ENCODE measurements around the gene B9D1. TPM values are rescaled to one million over a fixed set of nuclear protein-coding genes. Genes with fewer than 3 reads are reported as not detected.

The B9D1 gene
- total and polyA plus RNA-seq, 2 experiments from 2014 or later, result 35.2 to 63.5 TPM

DNA sequence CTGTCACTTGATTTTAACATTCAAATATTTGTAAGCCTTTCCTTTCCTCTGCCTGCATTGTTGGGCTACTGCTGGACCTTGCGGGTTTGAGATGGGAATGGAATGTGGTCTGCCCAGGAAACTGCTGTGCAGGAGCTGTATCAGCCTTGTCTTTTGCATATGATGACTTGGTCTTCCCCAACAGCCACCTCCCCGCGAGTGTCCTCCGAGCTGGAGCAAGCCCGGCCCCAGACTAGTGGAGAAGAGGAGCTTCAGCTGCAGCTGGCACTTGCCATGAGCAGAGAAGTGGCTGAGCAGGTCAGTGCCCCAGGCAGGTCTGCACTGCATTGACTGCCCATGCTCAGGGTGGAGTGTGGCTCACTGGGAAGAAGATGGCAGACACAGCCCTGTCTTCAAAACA is 52.8 kb downstream of the B9D1 start (continued):
- TF ChIP-seq, protein P1, sequence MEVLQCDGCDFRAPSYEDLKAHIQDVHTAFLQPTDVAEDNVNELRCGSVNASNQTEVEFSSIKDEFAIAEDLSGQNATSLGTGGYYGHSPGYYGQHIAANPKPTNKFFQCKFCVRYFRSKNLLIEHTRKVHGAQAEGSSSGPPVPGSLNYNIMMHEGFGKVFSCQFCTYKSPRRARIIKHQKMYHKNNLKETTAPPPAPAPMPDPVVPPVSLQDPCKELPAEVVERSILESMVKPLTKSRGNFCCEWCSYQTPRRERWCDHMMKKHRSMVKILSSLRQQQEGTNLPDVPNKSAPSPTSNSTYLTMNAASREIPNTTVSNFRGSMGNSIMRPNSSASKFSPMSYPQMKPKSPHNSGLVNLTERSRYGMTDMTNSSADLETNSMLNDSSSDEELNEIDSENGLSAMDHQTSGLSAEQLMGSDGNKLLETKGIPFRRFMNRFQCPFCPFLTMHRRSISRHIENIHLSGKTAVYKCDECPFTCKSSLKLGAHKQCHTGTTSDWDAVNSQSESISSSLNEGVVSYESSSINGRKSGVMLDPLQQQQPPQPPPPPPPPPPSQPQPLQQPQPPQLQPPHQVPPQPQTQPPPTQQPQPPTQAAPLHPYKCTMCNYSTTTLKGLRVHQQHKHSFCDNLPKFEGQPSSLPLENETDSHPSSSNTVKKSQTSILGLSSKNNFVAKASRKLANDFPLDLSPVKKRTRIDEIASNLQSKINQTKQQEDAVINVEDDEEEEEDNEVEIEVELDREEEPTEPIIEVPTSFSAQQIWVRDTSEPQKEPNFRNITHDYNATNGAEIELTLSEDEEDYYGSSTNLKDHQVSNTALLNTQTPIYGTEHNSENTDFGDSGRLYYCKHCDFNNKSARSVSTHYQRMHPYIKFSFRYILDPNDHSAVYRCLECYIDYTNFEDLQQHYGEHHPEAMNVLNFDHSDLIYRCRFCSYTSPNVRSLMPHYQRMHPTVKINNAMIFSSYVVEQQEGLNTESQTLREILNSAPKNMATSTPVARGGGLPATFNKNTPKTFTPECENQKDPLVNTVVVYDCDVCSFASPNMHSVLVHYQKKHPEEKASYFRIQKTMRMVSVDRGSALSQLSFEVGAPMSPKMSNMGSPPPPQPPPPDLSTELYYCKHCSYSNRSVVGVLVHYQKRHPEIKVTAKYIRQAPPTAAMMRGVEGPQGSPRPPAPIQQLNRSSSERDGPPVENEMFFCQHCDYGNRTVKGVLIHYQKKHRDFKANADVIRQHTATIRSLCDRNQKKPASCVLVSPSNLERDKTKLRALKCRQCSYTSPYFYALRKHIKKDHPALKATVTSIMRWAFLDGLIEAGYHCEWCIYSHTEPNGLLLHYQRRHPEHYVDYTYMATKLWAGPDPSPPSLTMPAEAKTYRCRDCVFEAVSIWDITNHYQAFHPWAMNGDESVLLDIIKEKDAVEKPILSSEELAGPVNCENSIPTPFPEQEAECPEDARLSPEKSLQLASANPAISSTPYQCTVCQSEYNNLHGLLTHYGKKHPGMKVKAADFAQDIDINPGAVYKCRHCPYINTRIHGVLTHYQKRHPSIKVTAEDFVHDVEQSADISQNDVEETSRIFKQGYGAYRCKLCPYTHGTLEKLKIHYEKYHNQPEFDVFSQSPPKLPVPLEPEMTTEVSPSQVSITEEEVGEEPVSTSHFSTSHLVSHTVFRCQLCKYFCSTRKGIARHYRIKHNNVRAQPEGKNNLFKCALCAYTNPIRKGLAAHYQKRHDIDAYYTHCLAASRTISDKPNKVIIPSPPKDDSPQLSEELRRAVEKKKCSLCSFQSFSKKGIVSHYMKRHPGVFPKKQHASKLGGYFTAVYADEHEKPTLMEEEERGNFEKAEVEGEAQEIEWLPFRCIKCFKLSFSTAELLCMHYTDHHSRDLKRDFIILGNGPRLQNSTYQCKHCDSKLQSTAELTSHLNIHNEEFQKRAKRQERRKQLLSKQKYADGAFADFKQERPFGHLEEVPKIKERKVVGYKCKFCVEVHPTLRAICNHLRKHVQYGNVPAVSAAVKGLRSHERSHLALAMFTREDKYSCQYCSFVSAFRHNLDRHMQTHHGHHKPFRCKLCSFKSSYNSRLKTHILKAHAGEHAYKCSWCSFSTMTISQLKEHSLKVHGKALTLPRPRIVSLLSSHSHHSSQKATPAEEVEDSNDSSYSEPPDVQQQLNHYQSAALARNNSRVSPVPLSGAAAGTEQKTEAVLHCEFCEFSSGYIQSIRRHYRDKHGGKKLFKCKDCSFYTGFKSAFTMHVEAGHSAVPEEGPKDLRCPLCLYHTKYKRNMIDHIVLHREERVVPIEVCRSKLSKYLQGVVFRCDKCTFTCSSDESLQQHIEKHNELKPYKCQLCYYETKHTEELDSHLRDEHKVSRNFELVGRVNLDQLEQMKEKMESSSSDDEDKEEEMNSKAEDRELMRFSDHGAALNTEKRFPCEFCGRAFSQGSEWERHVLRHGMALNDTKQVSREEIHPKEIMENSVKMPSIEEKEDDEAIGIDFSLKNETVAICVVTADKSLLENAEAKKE (CRISPR knock-in tag; IDR thresholded peaks at IDR 0.05), result no peak
- no peak for TF ChIP-seq ZNF331 (CRISPR knock-in tag; IDR thresholded peaks at IDR 0.05; ENCODE audit: low read depth)

DNA sequence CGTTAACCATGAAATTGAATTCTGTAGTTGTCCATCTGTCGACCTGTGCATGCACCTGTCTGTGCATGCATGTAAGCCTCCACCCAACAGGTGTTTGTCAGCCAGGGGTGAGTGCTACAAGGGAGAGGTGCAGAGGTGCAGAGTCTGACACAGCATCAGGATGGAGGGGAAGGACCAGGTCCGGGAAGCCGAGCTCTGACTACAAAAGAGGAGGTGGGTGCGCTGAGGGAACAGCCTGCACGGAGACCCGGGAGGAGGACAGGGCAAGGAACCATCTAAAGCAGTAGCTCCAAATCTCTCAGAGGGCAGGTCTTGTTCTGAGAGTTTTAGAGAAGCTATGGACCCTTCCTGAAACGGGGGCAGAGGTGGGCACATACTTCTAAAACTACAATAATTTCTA is 54.1 kb downstream of the B9D1 start:
- H3K4me3 ChIP-seq, result no peak overlapping the region
- 0 out of 2 replicates have a peak, but pooled peaks cover 3% of the 10 kb centered on the region for H3K36me3 ChIP-seq (ENCODE audit: insufficient read depth)
- ATAC-seq, result no peak
- peaks cover 19% of the 10 kb centered on the region for H3K27me3 Mint-ChIP-seq (ENCODE audit: insufficient read depth, low read depth, poor library complexity)
- no peak for DNase-seq (ENCODE audit: low spot score)
- no peak overlapping the region for H3K4me3 Mint-ChIP-seq
- H3K4me2 ChIP-seq, result no peak overlapping the region
- H3K79me2 ChIP-seq (replicated peaks; ENCODE audit: insufficient read depth), result peaks cover 6% of the 10 kb centered on the region; the same call in 1 of the 2 replicates
- H3K36me3 Mint-ChIP-seq (ENCODE audit: low read depth), result peaks cover 22% of the 10 kb centered on the region
- no peak overlapping the region for H3K27ac ChIP-seq (ENCODE audit: low read depth)
- peaks cover 10% of the 10 kb centered on the region; the same call in 2 of the 3 replicates for H3K4me1 Mint-ChIP-seq
- no peaks in the 10 kb centered on the region for H3K9me2 ChIP-seq (ENCODE audit: insufficient read depth)
- no peak overlapping the region for H3K27ac Mint-ChIP-seq
- no peaks in the 10 kb centered on the region for H3K4me1 ChIP-seq (ENCODE audit: insufficient read depth)
- H4K20me1 ChIP-seq (replicated peaks; ENCODE audit: insufficient read depth), result no peaks in the 10 kb centered on the region; the same call in 1 of the 2 replicates
- no peaks in the 10 kb centered on the region for H3K27me3 ChIP-seq (ENCODE audit: insufficient read depth)
- no peaks in the 10 kb centered on the region for H3F3A ChIP-seq (replicated peaks; ENCODE audit: low read depth)
- H2AFZ ChIP-seq, result no peak overlapping the region
- no peaks in the 10 kb centered on the region; the same call in 2 of the 3 replicates for H3K9me3 Mint-ChIP-seq
- no peak for TF ChIP-seq ZNF331 (CRISPR knock-in tag; IDR thresholded peaks at IDR 0.05; ENCODE audit: low read depth)
- TF ChIP-seq, protein P1 (CRISPR knock-in tag; IDR thresholded peaks at IDR 0.05), result no peak
- TF ChIP-seq CREB1 (CRISPR knock-in tag; IDR thresholded peaks at IDR 0.05; ENCODE audit: low read depth), result no peak
- TF ChIP-seq NANOG (IDR thresholded peaks at IDR 0.05; ENCODE audit: borderline replicate concordance), result no peak
- TF ChIP-seq, protein P2, sequence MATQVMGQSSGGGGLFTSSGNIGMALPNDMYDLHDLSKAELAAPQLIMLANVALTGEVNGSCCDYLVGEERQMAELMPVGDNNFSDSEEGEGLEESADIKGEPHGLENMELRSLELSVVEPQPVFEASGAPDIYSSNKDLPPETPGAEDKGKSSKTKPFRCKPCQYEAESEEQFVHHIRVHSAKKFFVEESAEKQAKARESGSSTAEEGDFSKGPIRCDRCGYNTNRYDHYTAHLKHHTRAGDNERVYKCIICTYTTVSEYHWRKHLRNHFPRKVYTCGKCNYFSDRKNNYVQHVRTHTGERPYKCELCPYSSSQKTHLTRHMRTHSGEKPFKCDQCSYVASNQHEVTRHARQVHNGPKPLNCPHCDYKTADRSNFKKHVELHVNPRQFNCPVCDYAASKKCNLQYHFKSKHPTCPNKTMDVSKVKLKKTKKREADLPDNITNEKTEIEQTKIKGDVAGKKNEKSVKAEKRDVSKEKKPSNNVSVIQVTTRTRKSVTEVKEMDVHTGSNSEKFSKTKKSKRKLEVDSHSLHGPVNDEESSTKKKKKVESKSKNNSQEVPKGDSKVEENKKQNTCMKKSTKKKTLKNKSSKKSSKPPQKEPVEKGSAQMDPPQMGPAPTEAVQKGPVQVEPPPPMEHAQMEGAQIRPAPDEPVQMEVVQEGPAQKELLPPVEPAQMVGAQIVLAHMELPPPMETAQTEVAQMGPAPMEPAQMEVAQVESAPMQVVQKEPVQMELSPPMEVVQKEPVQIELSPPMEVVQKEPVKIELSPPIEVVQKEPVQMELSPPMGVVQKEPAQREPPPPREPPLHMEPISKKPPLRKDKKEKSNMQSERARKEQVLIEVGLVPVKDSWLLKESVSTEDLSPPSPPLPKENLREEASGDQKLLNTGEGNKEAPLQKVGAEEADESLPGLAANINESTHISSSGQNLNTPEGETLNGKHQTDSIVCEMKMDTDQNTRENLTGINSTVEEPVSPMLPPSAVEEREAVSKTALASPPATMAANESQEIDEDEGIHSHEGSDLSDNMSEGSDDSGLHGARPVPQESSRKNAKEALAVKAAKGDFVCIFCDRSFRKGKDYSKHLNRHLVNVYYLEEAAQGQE (IDR thresholded peaks at IDR 0.05; ENCODE audit: unreplicated experiment), result no peak
